GM23338 (cell line): ENCODE measurements around the gene RAB25. TPM values are rescaled to one million over a fixed set of nuclear protein-coding genes. Genes with fewer than 3 reads are reported as not detected.

Experiments used
- ATAC-seq: fragments of 200-7000 bp; cut with Tn5 transposase; 3 replicates; pipeline ENCODE4 v1.9.1; 2020
- DNase-seq: peaks from one replicate; pipeline ENCODE4 v3.0.0-alpha.2; 2015; ENCODE audit warnings: low spot score
- H2AFZ ChIP-seq: fragments of 200-600 bp; sonication (generic); 2 replicates; pipeline ENCODE4 v1.8.0; 2016; ENCODE audit warnings: antibody characterized with exemption, mild to moderate bottlenecking, moderate library complexity
- H3F3A ChIP-seq: fragments of 200-600 bp; sonication (generic); replicated peaks from 2 replicates; pipeline ENCODE4 v1.8.0; 2017; ENCODE audit warnings: antibody characterized with exemption, mixed run types, low read depth
- H3K27ac ChIP-seq: fragments of 200-600 bp; sonication (generic); 2 replicates; pipeline ENCODE4 v1.6.1; 2016; ENCODE audit warnings: low read depth
- H3K27me3 ChIP-seq: fragments of 200-600 bp; sonication (generic); 2 replicates; pipeline ENCODE4 v1.8.0; 2016; ENCODE audit warnings: mild to moderate bottlenecking, mixed run types, moderate library complexity; ENCODE audit not compliant: insufficient read depth
- H3K36me3 ChIP-seq: fragments of 200-600 bp; sonication (generic); 2 replicates; pipeline ENCODE4 v1.8.0; 2016; ENCODE audit warnings: mild to moderate bottlenecking; ENCODE audit not compliant: insufficient read depth
- H3K4me1 ChIP-seq: fragments of 200-600 bp; sonication (generic); 2 replicates; pipeline ENCODE4 v1.8.0; 2016; ENCODE audit warnings: mild to moderate bottlenecking, moderate library complexity; ENCODE audit not compliant: insufficient read depth
- H3K4me2 ChIP-seq: fragments of 200-600 bp; sonication (generic); 2 replicates; pipeline ENCODE4 v1.7.1; 2017; ENCODE audit warnings: mixed run types
- H3K4me3 ChIP-seq: fragments of 200-600 bp; sonication (generic); 2 replicates; pipeline ENCODE4 v1.6.1; 2016; ENCODE audit warnings: mixed run types
- H3K79me2 ChIP-seq: fragments of 200-600 bp; sonication (generic); replicated peaks from 2 replicates; pipeline ENCODE4 v1.8.0; 2017; ENCODE audit warnings: mild to moderate bottlenecking; ENCODE audit not compliant: insufficient read depth
- H3K9me2 ChIP-seq: fragments of 200-600 bp; sonication (generic); 2 replicates; pipeline ENCODE4 v1.8.0; 2017; ENCODE audit not compliant: insufficient read depth
- H4K20me1 ChIP-seq: fragments of 200-600 bp; sonication (generic); replicated peaks from 2 replicates; pipeline ENCODE4 v1.8.0; 2017; ENCODE audit warnings: mild to moderate bottlenecking; ENCODE audit not compliant: insufficient read depth
- H3K27ac Mint-ChIP-seq: 2 replicates; pipeline ENCODE4 v1.8.0; 2020; ENCODE audit warnings: inconsistent platforms, mild to moderate bottlenecking, moderate library complexity, mixed read lengths
- H3K27me3 Mint-ChIP-seq: 3 replicates; pipeline ENCODE4 v1.8.0; 2022; ENCODE audit warnings: low read depth, mild to moderate bottlenecking, moderate library complexity, mixed read lengths, inconsistent platforms; ENCODE audit not compliant: insufficient read depth, poor library complexity
- H3K36me3 Mint-ChIP-seq: 3 replicates; pipeline ENCODE4 v1.8.0; 2021; ENCODE audit warnings: low read depth, mild to moderate bottlenecking, inconsistent platforms, moderate library complexity, mixed read lengths
- H3K4me1 Mint-ChIP-seq: 3 replicates; pipeline ENCODE4 v1.8.0; 2020; ENCODE audit warnings: mild to moderate bottlenecking, inconsistent platforms, mixed read lengths
- H3K4me3 Mint-ChIP-seq: 3 replicates; pipeline ENCODE4 v1.8.0; 2021; ENCODE audit warnings: moderate library complexity, mild to moderate bottlenecking, inconsistent platforms, mixed read lengths
- H3K9me3 Mint-ChIP-seq: 3 replicates; pipeline ENCODE4 v1.8.0; 2020; ENCODE audit warnings: moderate library complexity, mild to moderate bottlenecking, inconsistent platforms, mixed read lengths
- CREB1 ChIP-seq: fragments of 250-450 bp; sonication (Bioruptor Pico); IDR thresholded peaks from 2 replicates; pipeline ENCODE4 v1.5.0; 2020; ENCODE audit warnings: low read depth, mild to moderate bottlenecking, moderate library complexity
- ETS1 ChIP-seq: IDR thresholded peaks from 2 replicates; pipeline ENCODE4 v1.6.1; 2016; ENCODE audit warnings: antibody characterized with exemption
- EZH2phosphoT487 ChIP-seq: fragments of 200-600 bp; sonication (generic); IDR thresholded peaks from one replicate; pipeline ENCODE4 v1.8.1; 2018; ENCODE audit warnings: antibody characterized with exemption; ENCODE audit not compliant: unreplicated experiment
- JUNB ChIP-seq: IDR thresholded peaks from one replicate; pipeline ENCODE4 v1.6.1; 2016; ENCODE audit warnings: antibody characterized with exemption; ENCODE audit not compliant: unreplicated experiment
- NANOG ChIP-seq: IDR thresholded peaks from 2 replicates; pipeline ENCODE4 v1.6.1; 2016; ENCODE audit warnings: antibody characterized with exemption, borderline replicate concordance
- STAT1 ChIP-seq: IDR thresholded peaks from one replicate; pipeline ENCODE4 v1.6.1; 2016; ENCODE audit warnings: antibody characterized with exemption; ENCODE audit not compliant: unreplicated experiment
- ZNF114 ChIP-seq: fragments of 250-450 bp; sonication (Bioruptor Pico); IDR thresholded peaks from 2 replicates; pipeline ENCODE4 v1.5.0; 2020; ENCODE audit warnings: mild to moderate bottlenecking, moderate library complexity
- ZNF331 ChIP-seq: fragments of 250-450 bp; sonication (Bioruptor Pico); IDR thresholded peaks from 2 replicates; pipeline ENCODE4 v1.5.0; 2020; ENCODE audit warnings: low read depth, mild to moderate bottlenecking, moderate library complexity
- ZNF462 ChIP-seq: fragments of 250-450 bp; sonication (Bioruptor Pico); IDR thresholded peaks from 2 replicates; pipeline ENCODE4 v1.5.0; 2020; ENCODE audit warnings: mild to moderate bottlenecking, moderate library complexity
- polyA plus RNA-seq: library from polyadenylated mRNA; unstranded; fragments of >200 nt; fragmentation: Nextera tagmentation; extraction: Ambion mirVana; gene quantifications from 2 replicates; pipeline ENCODE4 v1.2.1, GENCODE V29; 2016
- total RNA-seq: library from RNA; depleted of rRNA; stranded (reverse); fragments of >200 nt; shearing (Covaris generic); gene quantifications from 2 replicates; pipeline ENCODE4 v1.2.3, GENCODE V29; 2014
- TF ChIP-seq, protein P1 (sequence below), 2 experiments: fragments of 200-600 bp in 1 of 2; sonication (generic) in 1 of 2; conservative IDR thresholded peaks; 2 replicates each; pipeline versions ENCODE4 v1.5.1 to v1.6.1; 2016 to 2017; ENCODE audit warnings: antibody characterized with exemption in 2 of 2, low read depth in 2 of 2, mild to moderate bottlenecking in 2 of 2, moderate library complexity in 1 of 2

Gene RAB25
- total and polyA plus RNA-seq, 2 experiments from 2014 or later: 30.0 to 42.7 TPM

GRCh38 chr1:156102633-156103511, 41.9 kb downstream of the RAB25 start:
- no peak overlapping the region for H3K4me3 ChIP-seq
- TF ChIP-seq, protein P1, sequence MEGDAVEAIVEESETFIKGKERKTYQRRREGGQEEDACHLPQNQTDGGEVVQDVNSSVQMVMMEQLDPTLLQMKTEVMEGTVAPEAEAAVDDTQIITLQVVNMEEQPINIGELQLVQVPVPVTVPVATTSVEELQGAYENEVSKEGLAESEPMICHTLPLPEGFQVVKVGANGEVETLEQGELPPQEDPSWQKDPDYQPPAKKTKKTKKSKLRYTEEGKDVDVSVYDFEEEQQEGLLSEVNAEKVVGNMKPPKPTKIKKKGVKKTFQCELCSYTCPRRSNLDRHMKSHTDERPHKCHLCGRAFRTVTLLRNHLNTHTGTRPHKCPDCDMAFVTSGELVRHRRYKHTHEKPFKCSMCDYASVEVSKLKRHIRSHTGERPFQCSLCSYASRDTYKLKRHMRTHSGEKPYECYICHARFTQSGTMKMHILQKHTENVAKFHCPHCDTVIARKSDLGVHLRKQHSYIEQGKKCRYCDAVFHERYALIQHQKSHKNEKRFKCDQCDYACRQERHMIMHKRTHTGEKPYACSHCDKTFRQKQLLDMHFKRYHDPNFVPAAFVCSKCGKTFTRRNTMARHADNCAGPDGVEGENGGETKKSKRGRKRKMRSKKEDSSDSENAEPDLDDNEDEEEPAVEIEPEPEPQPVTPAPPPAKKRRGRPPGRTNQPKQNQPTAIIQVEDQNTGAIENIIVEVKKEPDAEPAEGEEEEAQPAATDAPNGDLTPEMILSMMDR (conservative IDR thresholded peaks at IDR 0.05; ENCODE audit: low read depth in 2 of 2): no peak
- TF ChIP-seq ZNF114 (CRISPR knock-in tag): no peak
- no peak for TF ChIP-seq JUNB
- TF ChIP-seq CREB1 (CRISPR knock-in tag): no peak
- TF ChIP-seq STAT1: no peak
- TF ChIP-seq EZH2phosphoT487: no peak
- H3K4me2 ChIP-seq: no peak overlapping the region
- H3K4me3 Mint-ChIP-seq: no peak overlapping the region; the same call in 2 of the 3 replicates
- peaks cover 5% of the 10 kb centered on the region; the same call in 1 of the 2 replicates for H4K20me1 ChIP-seq
- H3K4me1 ChIP-seq: peaks cover 29% of the 10 kb centered on the region
- H3K36me3 Mint-ChIP-seq: no peaks in the 10 kb centered on the region; the same call in 2 of the 3 replicates
- DNase-seq: no peak
- no peak overlapping the region for H2AFZ ChIP-seq
- no peak for ATAC-seq
- no peaks in the 10 kb centered on the region for H3K9me2 ChIP-seq
- peaks cover 26% of the 10 kb centered on the region for H3F3A ChIP-seq
- H3K27ac Mint-ChIP-seq: no peak overlapping the region; the same call in 1 of the 2 replicates
- H3K9me3 Mint-ChIP-seq: no peaks in the 10 kb centered on the region; the same call in 2 of the 3 replicates
- H3K27me3 Mint-ChIP-seq: peaks cover 35% of the 10 kb centered on the region
- no peaks in the 10 kb centered on the region for H3K36me3 ChIP-seq
- no peaks in the 10 kb centered on the region for H3K27me3 ChIP-seq
- H3K4me1 Mint-ChIP-seq: peaks cover 57% of the 10 kb centered on the region
- H3K79me2 ChIP-seq: no peaks in the 10 kb centered on the region
- H3K27ac ChIP-seq: no peak overlapping the region

- Histone ChIP-seq H3F3A (peaks cover 30% of the 10 kb centered on the region), H3K27ac (peak overlapping the region; percentile 55; the same call in 1 of the 2 replicates), H3K27me3 (no peaks in the 10 kb centered on the region), H3K4me1 (peaks cover 34% of the 10 kb centered on the region), H2AFZ (no peak overlapping the region), H3K36me3 (no peaks in the 10 kb centered on the region), H3K79me2 (no peaks in the 10 kb centered on the region), H3K4me3 (no peak overlapping the region), H3K4me2 (0 out of 2 replicates have a peak overlapping the region, but pooled peaks have one; percentile 51), H3K9me2 (no peaks in the 10 kb centered on the region), H4K20me1 (peaks cover 5% of the 10 kb centered on the region; the same call in 1 of the 2 replicates)
- DNase-seq: no peak
- ATAC-seq: no peak
- Mint-ChIP-seq H3K27ac (peak overlapping the region; percentile 49; the same call in 1 of the 2 replicates), H3K27me3 (peaks cover 36% of the 10 kb centered on the region), H3K4me1 (peaks cover 60% of the 10 kb centered on the region), H3K36me3 (no peaks in the 10 kb centered on the region; the same call in 2 of the 3 replicates), H3K9me3 (no peaks in the 10 kb centered on the region; the same call in 2 of the 3 replicates), H3K4me3 (no peak overlapping the region; the same call in 2 of the 3 replicates)
- TF ChIP-seq ZNF462 (CRISPR knock-in tag) (no peak), ETS1 (no peak), NANOG (no peak), ZNF331 (CRISPR knock-in tag) (no peak), JUNB (no peak)
Measured at GRCh38 chr1:156103521-156103947, 42.6 kb downstream of the RAB25 start.
